Measurements from ENCODE around the gene SPARCL1. TPM values are rescaled to one million over a fixed set of nuclear protein-coding genes. Genes with fewer than 3 reads are reported as not detected.

Gene SPARCL1
- total RNA-seq, 2 donors from 2014 or later = 18.4 to 84.0 TPM

- no peak overlapping the region for H3K4me3 ChIP-seq
- no peaks in the 10 kb centered on the region for H3K27me3 ChIP-seq
- H3K36me3 ChIP-seq = no peaks in the 10 kb centered on the region
- intact Hi-C loops (cut with DNase I) = loop anchor here (5.0 kb wide), 1 partner anchor 296 kb away; no protein-coding TSS in a partner anchor
- H3K27ac ChIP-seq = no peak overlapping the region
- DNase-seq = no peak
- no peak for TF ChIP-seq CTCF (IDR thresholded peaks at IDR 0.05)
- H3K4me1 ChIP-seq = no peaks in the 10 kb centered on the region
- H3K9ac ChIP-seq (ENCODE audit: low read depth in 2 of 2, low read length in 2 of 2) = peak overlapping the region in 1 of 2 donors; percentile 24
- H3K9me3 ChIP-seq = no peaks in the 10 kb centered on the region
These were observed 12.3 kb upstream of the SPARCL1 start for GRCh38 chr4:87541521-87541920.

- Histone ChIP-seq H3K9me3 (no peaks in the 10 kb centered on the region), H3K4me3 (no peak overlapping the region), H3K4me1 (no peaks in the 10 kb centered on the region), H3K9ac (ENCODE audit: low read depth in 2 of 2, low read length in 2 of 2) (no peak overlapping the region), H3K36me3 (no peaks in the 10 kb centered on the region), H3K27me3 (no peaks in the 10 kb centered on the region), H3K27ac (peak overlapping the region; percentile 27)
- intact Hi-C loops (cut with DNase I) = loop anchor here (5.0 kb wide), 1 partner anchor 297 kb away; no protein-coding TSS in a partner anchor
- no peak for DNase-seq
- no peak for TF ChIP-seq CTCF (IDR thresholded peaks at IDR 0.05)
These were observed 11.2 kb upstream of the SPARCL1 start for GRCh38 chr4:87540146-87541058.

GRCh38 chr4:87532907-87533306 is 3.7 kb upstream of the SPARCL1 start:
- H3K27me3 ChIP-seq = no peaks in the 10 kb centered on the region
- no peaks in the 10 kb centered on the region for H3K36me3 ChIP-seq
- intact Hi-C loops (cut with DNase I) = no loop called here
- TF ChIP-seq CTCF (IDR thresholded peaks at IDR 0.05) = no peak
- no peak overlapping the region for H3K9ac ChIP-seq (ENCODE audit: low read depth in 2 of 2, low read length in 2 of 2)
- H3K27ac ChIP-seq = no peak overlapping the region
- no peak for DNase-seq
- no peak overlapping the region for H3K4me3 ChIP-seq
- H3K9me3 ChIP-seq = no peaks in the 10 kb centered on the region
- no peaks in the 10 kb centered on the region for H3K4me1 ChIP-seq

- H3K4me1 ChIP-seq = no peaks in the 10 kb centered on the region
- DNase-seq = no peak
These were observed 2.9 kb upstream of the SPARCL1 start for GRCh38 chr4:87532109-87532508.

GRCh38 chr4:87531621-87532020 is 2.4 kb upstream of the SPARCL1 start:
- DNase-seq = no peak
- Histone ChIP-seq H3K9ac (ENCODE audit: low read depth in 2 of 2, low read length in 2 of 2) (no peak overlapping the region), H3K9me3 (no peaks in the 10 kb centered on the region), H3K27ac (peak overlapping the region; percentile 62), H3K36me3 (no peaks in the 10 kb centered on the region), H3K27me3 (no peaks in the 10 kb centered on the region), H3K4me3 (no peak overlapping the region), H3K4me1 (no peaks in the 10 kb centered on the region)
- no peak for TF ChIP-seq CTCF (IDR thresholded peaks at IDR 0.05)
- intact Hi-C loops (cut with DNase I) = no loop called here

More at GRCh38 chr4:87532109-87532508, 2.9 kb upstream of the SPARCL1 start:
- Histone ChIP-seq H3K9me3 (no peaks in the 10 kb centered on the region), H3K4me3 (no peak overlapping the region), H3K27me3 (no peaks in the 10 kb centered on the region), H3K36me3 (no peaks in the 10 kb centered on the region), H3K9ac (ENCODE audit: low read depth in 2 of 2, low read length in 2 of 2) (no peak overlapping the region), H3K27ac (no peak overlapping the region)
- no peak for TF ChIP-seq CTCF (IDR thresholded peaks at IDR 0.05)
- intact Hi-C loops (cut with DNase I) = no loop called here

All from colonic mucosa (tissue), 4 donors.